Measurements from ENCODE around the gene FBXO40. TPM values are rescaled to one million over a fixed set of nuclear protein-coding genes. Genes with fewer than 3 reads are reported as not detected.

Gene FBXO40
- total and polyA plus RNA-seq, 9 of the 15 experiments (the other 6 are each of a cell fraction or from before 2014, with no cell fraction given) = 0.01 to 0.05 (median 0.04) TPM; not detected in 3

- in situ Hi-C loops (cut with MboI) (no loop called here), intact Hi-C loops (cut with micrococcal nuclease) (no loop called here)
- WGBS (ENCODE audit: insufficient coverage, low coverage, missing lambda C conversion rate) = 25% methylated on average over 8 of the region's 9 CpGs
- H3K27me3 ChIP-seq (ENCODE audit: control insufficient read depth in 2 of 2, insufficient read depth in 2 of 2, low read length in 2 of 2) = no peaks in the 10 kb centered on the region
- H4K20me1 ChIP-seq (replicated peaks; ENCODE audit: control insufficient read depth, insufficient read depth, low read length) = no peaks in the 10 kb centered on the region
- no peak for TF ChIP-seq ATF6 (CRISPR knock-in tag; IDR thresholded peaks at IDR 0.05)
- TF ChIP-seq CBX1 (IDR thresholded peaks at IDR 0.05; ENCODE audit: low read depth) = no peak
- no peak for TF ChIP-seq ZNF124 (CRISPR knock-in tag; IDR thresholded peaks at IDR 0.05)
- TF ChIP-seq RAD21 (CRISPR knock-in tag; conservative IDR thresholded peaks at IDR 0.05 in 1 of 2, IDR thresholded peaks at IDR 0.05 in 1 of 2) = no peak
- TF ChIP-seq MEIS2 (IDR thresholded peaks at IDR 0.05; ENCODE audit: partially characterized antibody) = peak; percentile 53
- FAIRE-seq (no peak), ATAC-seq (peak; percentile 66), DNase-seq (ENCODE audit: extremely low read depth in 1 of 4, low spot score in 3 of 4) (no peak)
- no peak overlapping the region for H3K4me3 ChIP-seq
- H3K79me2 ChIP-seq (ENCODE audit: control insufficient read depth, insufficient read depth, low read length) = no peaks in the 10 kb centered on the region
- H3K4me2 ChIP-seq (ENCODE audit: insufficient read depth, low read length) = no peak overlapping the region
- H3K36me3 ChIP-seq (ENCODE audit: control insufficient read depth, insufficient read depth, low read length) = no peaks in the 10 kb centered on the region
- ChIA-PET POLR2A (no interaction called here), CTCF (ENCODE audit: low intra/inter-chr PET ratio) (no interaction called here)
- H3K9me3 ChIP-seq (replicated peaks; ENCODE audit: control insufficient read depth, insufficient read depth, low read depth, low read length) = no peaks in the 10 kb centered on the region
- no peaks in the 10 kb centered on the region for H3K9me1 ChIP-seq (ENCODE audit: control insufficient read depth, insufficient read depth, low read length)
- H3K4me1 ChIP-seq (replicated peaks in 1 of 2; ENCODE audit: control insufficient read depth in 2 of 2, insufficient read depth in 2 of 2, low read length in 2 of 2) = no peaks in the 10 kb centered on the region
- BruUV-seq (replicated peaks) = no TSS peak
- H2AFZ ChIP-seq (ENCODE audit: low read depth, low read length) = no peak overlapping the region
- H3K27ac ChIP-seq (ENCODE audit: extremely low read depth, low read depth, low read length) = no peak overlapping the region
- no peak overlapping the region for H3K9ac ChIP-seq (ENCODE audit: insufficient read depth in 1 of 2, low read depth in 2 of 2, low read length in 2 of 2)
Measured at GRCh38 chr3:121642601-121643314, 49.6 kb downstream of the FBXO40 start.
